ENCODE results near the gene OSTM1. TPM values are rescaled to one million over a fixed set of nuclear protein-coding genes. Genes with fewer than 3 reads are reported as not detected.

The OSTM1 gene
- polyA plus RNA-seq, 1 donor (not counting 4 experiments of a cell fraction or from before 2014, with no cell fraction given): 71.3 TPM

GRCh38 chr6:108031968-108032367 lies 42.6 kb downstream of the OSTM1 start:
- FAIRE-seq (no peak), DNase-seq (ENCODE audit: low read depth, low spot score) (no peak)
- no peaks in the 10 kb centered on the region for H3K27me3 ChIP-seq (ENCODE audit: control insufficient read depth, extremely low read depth, insufficient read depth, low read length)
- TF ChIP-seq CTCF (optimal IDR thresholded peaks at IDR 0.05 in 1 of 3, IDR thresholded peaks at IDR 0.05 in 1 of 3, conservative IDR thresholded peaks at IDR 0.05 in 1 of 3; ENCODE audit: extremely low read depth in 1 of 3, insufficient read depth in 2 of 3, low read length in 3 of 3): no peak
- H3K9me1 ChIP-seq (ENCODE audit: control insufficient read depth, extremely low read depth, insufficient read depth, low read length): no peaks in the 10 kb centered on the region
- H3K79me2 ChIP-seq (ENCODE audit: control insufficient read depth, insufficient read depth, low read length): no peaks in the 10 kb centered on the region
- H2AFZ ChIP-seq (ENCODE audit: control insufficient read depth, low read length): no peak overlapping the region
- no peak overlapping the region for H3K9ac ChIP-seq (ENCODE audit: control insufficient read depth, extremely low read depth, insufficient read depth, low read length)
- H3K9me3 ChIP-seq (ENCODE audit: control insufficient read depth, low read depth, low read length): no peaks in the 10 kb centered on the region
- no peak overlapping the region for H3K27ac ChIP-seq (ENCODE audit: control insufficient read depth, insufficient read depth, low read length)
- peaks cover 6 to 11% of the 10 kb centered on the region in 2 experiments for H3K36me3 ChIP-seq (ENCODE audit: control insufficient read depth in 2 of 2, extremely low read depth in 1 of 2, insufficient read depth in 2 of 2, low read length in 2 of 2)
- H3K4me1 ChIP-seq (ENCODE audit: control insufficient read depth, extremely low read depth, insufficient read depth, low read length): peaks cover 8% of the 10 kb centered on the region
- no peak overlapping the region for H3K4me3 ChIP-seq (ENCODE audit: control insufficient read depth in 2 of 3, extremely low read depth in 1 of 3, insufficient read depth in 2 of 3, low read depth in 1 of 3, low read length in 3 of 3)
- no peak overlapping the region for H3K4me2 ChIP-seq (ENCODE audit: control insufficient read depth, extremely low read depth, insufficient read depth, low read depth, low read length)
- no peaks in the 10 kb centered on the region for H4K20me1 ChIP-seq (ENCODE audit: control insufficient read depth, extremely low read depth, insufficient read depth, low read length)
- dilution Hi-C loops (cut with MboI; ENCODE audit: extremely low pct_ligation_motif_present, low sequenced_read_pairs): no loop called here

GRCh38 chr6:108030211-108030610 lies 44.3 kb downstream of the OSTM1 start:
- Histone ChIP-seq H3K9ac (ENCODE audit: control insufficient read depth, extremely low read depth, insufficient read depth, low read length) (no peak overlapping the region), H4K20me1 (ENCODE audit: control insufficient read depth, extremely low read depth, insufficient read depth, low read length) (no peaks in the 10 kb centered on the region), H3K79me2 (ENCODE audit: control insufficient read depth, insufficient read depth, low read length) (no peaks in the 10 kb centered on the region), H3K36me3 (ENCODE audit: control insufficient read depth in 2 of 2, extremely low read depth in 1 of 2, insufficient read depth in 2 of 2, low read length in 2 of 2) (peaks cover 0 to 9% of the 10 kb centered on the region in 2 experiments), H3K4me1 (ENCODE audit: control insufficient read depth, extremely low read depth, insufficient read depth, low read length) (peaks cover 8% of the 10 kb centered on the region), H3K27me3 (ENCODE audit: control insufficient read depth, extremely low read depth, insufficient read depth, low read length) (no peaks in the 10 kb centered on the region), H3K4me2 (ENCODE audit: control insufficient read depth, extremely low read depth, insufficient read depth, low read depth, low read length) (no peak overlapping the region), H3K9me3 (ENCODE audit: control insufficient read depth, low read depth, low read length) (no peaks in the 10 kb centered on the region), H2AFZ (ENCODE audit: control insufficient read depth, low read length) (no peak overlapping the region), H3K9me1 (ENCODE audit: control insufficient read depth, extremely low read depth, insufficient read depth, low read length) (no peaks in the 10 kb centered on the region), H3K27ac (ENCODE audit: control insufficient read depth, insufficient read depth, low read length) (no peak overlapping the region), H3K4me3 (ENCODE audit: control insufficient read depth in 2 of 3, extremely low read depth in 1 of 3, insufficient read depth in 2 of 3, low read depth in 1 of 3, low read length in 3 of 3) (no peak overlapping the region)
- FAIRE-seq: no peak
- no peak for DNase-seq (ENCODE audit: low read depth, low spot score)
- dilution Hi-C loops (cut with MboI; ENCODE audit: extremely low pct_ligation_motif_present, low sequenced_read_pairs): no loop called here
- TF ChIP-seq EZH2 (IDR thresholded peaks at IDR 0.05; ENCODE audit: low read length) (no peak), CTCF (optimal IDR thresholded peaks at IDR 0.05 in 1 of 3, IDR thresholded peaks at IDR 0.05 in 1 of 3, conservative IDR thresholded peaks at IDR 0.05 in 1 of 3; ENCODE audit: extremely low read depth in 1 of 3, insufficient read depth in 2 of 3, low read length in 3 of 3) (no peak)

All from keratinocyte (primary cell).